Esophagus squamous epithelium (tissue), 4 donors: ENCODE results near the gene PRPH.

Source experiments
- CTCF ChIP-seq, 6 experiments: fragments of 450-650 bp in 4 of 6; fragments of 200-600 bp in 2 of 6; sonication (generic) in 2 of 6; IDR thresholded peaks; one replicate each; pipeline ENCODE4 v1.5.1; 2016 to 2019; ENCODE audit warnings: antibody characterized with exemption in 6 of 6, mild to moderate bottlenecking in 4 of 6, moderate library complexity in 4 of 6
- POLR2A ChIP-seq, 4 donors: fragments of 450-650 bp; IDR thresholded peaks; one replicate each; pipeline ENCODE4 v1.6.1; 2017; ENCODE audit warnings: antibody characterized with exemption in 4 of 4, mild to moderate bottlenecking in 4 of 4, moderate library complexity in 3 of 4

GRCh38 chr12:49288922-49289555 lies 5.9 kb upstream of the PRPH start:
- TF ChIP-seq CTCF (IDR thresholded peaks at IDR 0.05), result no peak
- TF ChIP-seq POLR2A (IDR thresholded peaks at IDR 0.05), result no peak
